Osteocyte (in vitro differentiated cells): ENCODE measurements around the gene TMEM61. TPM values are rescaled to one million over a fixed set of nuclear protein-coding genes. Genes with fewer than 3 reads are reported as not detected.

ENCODE experiments used
- DNase-seq: peaks from one replicate; pipeline ENCODE4 v3.0.0; 2021; ENCODE audit warnings: mixed read lengths; ENCODE audit not compliant: unreplicated experiment; ENCODE audit errors: extremely low spot score
- H3K27ac Mint-ChIP-seq: one replicate; pipeline ENCODE4 v1.8.0; 2021; ENCODE audit warnings: mild to moderate bottlenecking, mixed read lengths; ENCODE audit not compliant: unreplicated experiment
- H3K27me3 Mint-ChIP-seq: one replicate; pipeline ENCODE4 v1.8.0; 2021; ENCODE audit warnings: mixed read lengths; ENCODE audit not compliant: unreplicated experiment
- H3K36me3 Mint-ChIP-seq: one replicate; pipeline ENCODE4 v1.8.0; 2021; ENCODE audit warnings: mixed read lengths; ENCODE audit not compliant: unreplicated experiment
- H3K4me1 Mint-ChIP-seq: one replicate; pipeline ENCODE4 v1.8.0; 2021; ENCODE audit warnings: mixed read lengths; ENCODE audit not compliant: unreplicated experiment
- H3K4me3 Mint-ChIP-seq: one replicate; pipeline ENCODE4 v1.8.0; 2021; ENCODE audit warnings: mild to moderate bottlenecking, moderate library complexity, mixed read lengths; ENCODE audit not compliant: unreplicated experiment
- H3K9me3 Mint-ChIP-seq: one replicate; pipeline ENCODE4 v1.8.0; 2021; ENCODE audit warnings: mixed read lengths; ENCODE audit not compliant: unreplicated experiment
- CTCF ChIP-seq: fragments of 200-600 bp; sonication (generic); IDR thresholded peaks from 2 replicates; pipeline ENCODE4 v1.5.0; 2021; ENCODE audit warnings: antibody characterized with exemption, mild to moderate bottlenecking, moderate library complexity
- total RNA-seq: library from RNA; stranded (reverse); gene quantifications from 2 replicates; pipeline ENCODE4 v1.2.1, GENCODE V29; 2021

The TMEM61 gene
- total RNA-seq, 1 donor from 2014 or later: not detected

DNA sequence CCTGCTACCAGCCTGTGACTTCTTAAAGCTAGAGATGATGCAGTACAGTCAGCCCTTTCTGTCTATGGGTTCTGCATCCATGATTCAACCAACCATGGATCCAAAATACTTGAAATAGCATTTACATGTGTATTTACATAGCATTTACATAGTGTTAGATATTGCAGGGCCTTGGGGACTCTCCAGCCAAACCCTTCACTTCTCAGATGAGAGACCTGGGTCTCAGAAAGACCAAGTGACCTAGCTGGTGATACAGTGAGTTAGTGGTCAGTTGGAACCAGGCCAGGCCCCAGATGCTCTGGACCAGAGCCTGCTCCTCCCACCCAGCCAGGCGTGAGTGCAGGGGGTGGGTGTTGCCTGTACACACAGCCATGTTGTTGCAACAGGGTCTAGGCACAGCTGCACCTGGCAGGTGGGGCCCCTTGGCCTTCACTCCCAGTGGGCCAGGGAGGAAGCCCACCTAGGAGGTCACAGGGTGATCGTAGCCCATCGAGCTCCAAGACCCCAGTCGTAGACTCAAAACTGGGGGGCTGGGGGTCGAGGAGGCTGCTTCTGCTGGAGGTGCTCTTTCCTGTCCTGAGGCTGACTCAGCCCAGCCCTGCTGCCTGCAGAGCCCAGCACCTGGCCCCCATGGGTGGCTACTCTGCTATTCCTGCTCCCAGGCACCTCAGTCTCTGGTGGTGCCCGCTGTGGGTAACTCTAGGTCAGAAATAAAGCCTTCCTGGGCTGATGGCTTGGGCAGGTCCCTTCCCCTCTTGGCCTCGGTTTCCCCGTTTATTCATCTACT is 7.7 kb downstream of the TMEM61 start:
- Mint-ChIP-seq H3K27me3 (peaks cover 10% of the 10 kb centered on the region), H3K4me1 (peaks cover 2% of the 10 kb centered on the region), H3K36me3 (no peaks in the 10 kb centered on the region), H3K27ac (no peak overlapping the region), H3K9me3 (no peaks in the 10 kb centered on the region), H3K4me3 (no peak overlapping the region)
- no peak for DNase-seq
- no peak for TF ChIP-seq CTCF

DNA sequence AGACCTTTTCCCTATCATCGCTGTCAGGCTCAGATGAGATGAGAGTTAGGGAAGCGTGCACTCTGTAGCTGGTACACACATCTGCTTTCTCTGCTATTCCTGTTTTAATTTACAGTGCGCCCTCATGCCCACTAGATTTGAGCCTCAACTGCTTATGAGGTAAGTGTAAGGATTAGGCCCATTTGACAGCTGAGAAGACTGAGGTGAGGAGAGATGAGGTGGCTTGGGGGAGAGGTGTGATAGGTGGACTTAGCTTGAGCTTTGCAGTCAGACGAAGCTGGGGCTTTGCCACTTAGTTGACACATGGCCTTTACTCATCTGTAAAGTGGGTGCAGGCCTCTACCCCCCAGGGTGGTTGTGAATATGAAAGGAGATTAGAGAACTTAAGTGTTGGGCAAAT is 8.5 kb downstream of the TMEM61 start:
- Mint-ChIP-seq H3K27me3 (peaks cover 5% of the 10 kb centered on the region), H3K36me3 (no peaks in the 10 kb centered on the region)

GRCh38 chr1:54989473-54989872 is 9.0 kb downstream of the TMEM61 start:
- H3K27me3 Mint-ChIP-seq: peaks cover under 1% of the 10 kb centered on the region
- no peaks in the 10 kb centered on the region for H3K36me3 Mint-ChIP-seq
- no peak for TF ChIP-seq CTCF
- DNase-seq: no peak
- H3K9me3 Mint-ChIP-seq: no peaks in the 10 kb centered on the region
- H3K27ac Mint-ChIP-seq: no peak overlapping the region
- H3K4me1 Mint-ChIP-seq: no peaks in the 10 kb centered on the region
- H3K4me3 Mint-ChIP-seq: no peak overlapping the region

More for the DNA sequence above, 8.5 kb downstream of the TMEM61 start:
- Mint-ChIP-seq H3K9me3 (no peaks in the 10 kb centered on the region), H3K4me3 (no peak overlapping the region), H3K4me1 (peaks cover under 1% of the 10 kb centered on the region), H3K27ac (no peak overlapping the region)
- no peak for DNase-seq
- TF ChIP-seq CTCF: no peak

- H3K4me1 Mint-ChIP-seq: peaks cover 6% of the 10 kb centered on the region
- no peak for DNase-seq
- H3K27ac Mint-ChIP-seq: no peak overlapping the region
- H3K4me3 Mint-ChIP-seq: no peak overlapping the region
- TF ChIP-seq CTCF: no peak
- H3K27me3 Mint-ChIP-seq: peaks cover 5% of the 10 kb centered on the region
- no peaks in the 10 kb centered on the region for H3K36me3 Mint-ChIP-seq
- no peaks in the 10 kb centered on the region for H3K9me3 Mint-ChIP-seq
These were observed 9.8 kb downstream of the TMEM61 start for GRCh38 chr1:54989968-54990810.

DNA sequence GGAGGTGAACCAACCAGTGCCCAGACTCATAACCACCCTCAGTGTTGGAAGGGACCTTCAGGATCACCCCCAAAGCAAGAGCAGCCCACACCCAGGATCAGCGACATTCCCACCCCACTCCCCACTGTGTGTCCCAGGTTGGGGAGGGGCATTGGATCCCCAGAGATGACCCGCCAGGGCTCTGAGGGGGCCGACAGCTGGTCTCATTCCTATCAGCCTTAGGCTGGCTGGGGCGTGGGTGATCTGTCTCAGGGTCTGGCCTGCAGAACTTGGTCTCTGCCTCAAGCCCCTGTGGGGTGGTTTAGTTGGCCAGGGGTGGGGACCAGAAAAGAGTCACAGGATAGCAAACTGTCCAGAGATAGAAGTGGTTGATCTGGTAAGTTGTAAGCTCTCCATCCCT is 10.5 kb downstream of the TMEM61 start:
- H3K36me3 Mint-ChIP-seq: no peaks in the 10 kb centered on the region

More for the DNA sequence above, 10.5 kb downstream of the TMEM61 start:
- Mint-ChIP-seq H3K4me1 (peaks cover 8% of the 10 kb centered on the region), H3K27ac (no peak overlapping the region), H3K27me3 (peaks cover 12% of the 10 kb centered on the region), H3K9me3 (no peaks in the 10 kb centered on the region), H3K4me3 (no peak overlapping the region)
- DNase-seq: no peak
- no peak for TF ChIP-seq CTCF
